Neuronal stem cell (in vitro differentiated cells): ENCODE data around the gene DEAF1.

ENCODE experiments used
- DNase-seq: peaks from one replicate; pipeline ENCODE4 v3.0.0-alpha.2; 2013; ENCODE audit warnings: low spot score
- H2AFZ ChIP-seq: one replicate; pipeline ENCODE4 v1.6.1; 2013; ENCODE audit warnings: mild to moderate bottlenecking, low read length, inconsistent platforms
- H2AK5ac ChIP-seq: 2 replicates; pipeline ENCODE4 v1.6.1; 2013; ENCODE audit warnings: low read depth, mild to moderate bottlenecking, inconsistent platforms, low read length, moderate library complexity, mixed read lengths
- H2BK120ac ChIP-seq: 2 replicates; pipeline ENCODE4 v1.6.1; 2013; ENCODE audit warnings: low read depth, mild to moderate bottlenecking, inconsistent platforms, low read length, moderate library complexity, mixed read lengths
- H2BK12ac ChIP-seq: one replicate; pipeline ENCODE4 v1.6.1; 2013; ENCODE audit warnings: low read length, inconsistent platforms
- H2BK15ac ChIP-seq: 2 replicates; pipeline ENCODE4 v1.6.1; 2013; ENCODE audit warnings: mild to moderate bottlenecking, low read length, inconsistent platforms, mixed read lengths
- H2BK5ac ChIP-seq: one replicate; pipeline ENCODE4 v1.6.1; 2013; ENCODE audit warnings: inconsistent platforms, mild to moderate bottlenecking, low read length, moderate library complexity
- H3K14ac ChIP-seq: one replicate; pipeline ENCODE4 v1.6.1; 2013; ENCODE audit warnings: low read length, inconsistent platforms
- H3K18ac ChIP-seq: 2 replicates; pipeline ENCODE4 v1.6.1; 2013; ENCODE audit warnings: low read length, inconsistent platforms
- H3K23ac ChIP-seq: 2 replicates; pipeline ENCODE4 v1.6.1; 2013; ENCODE audit warnings: low read depth, mild to moderate bottlenecking, mixed read lengths, low read length, inconsistent platforms; ENCODE audit not compliant: poor library complexity
- H3K27ac ChIP-seq: replicated peaks from 3 replicates; pipeline ENCODE4 v1.5.1; 2013; ENCODE audit warnings: low read length, inconsistent platforms
- H3K27me3 ChIP-seq, 3 experiments: 2 replicates each; pipeline ENCODE4 v1.6.1; 2013; ENCODE audit warnings: low read length in 3 of 3, mild to moderate bottlenecking in 2 of 3, inconsistent platforms in 1 of 3, low read depth in 1 of 3, mixed read lengths in 1 of 3, moderate library complexity in 1 of 3; ENCODE audit not compliant: control insufficient read depth in 3 of 3, insufficient read depth in 3 of 3
- H3K36me3 ChIP-seq, 2 donors: replicated peaks in 1 of 2; 2 replicates each; pipeline ENCODE4 v1.6.1; 2013; ENCODE audit warnings: low read length in 2 of 2; ENCODE audit not compliant: control insufficient read depth in 2 of 2, insufficient read depth in 2 of 2
- H3K4ac ChIP-seq: 2 replicates; pipeline ENCODE4 v1.6.1; 2013; ENCODE audit warnings: inconsistent platforms, mild to moderate bottlenecking, low read length, moderate library complexity
- H3K4me1 ChIP-seq, 2 donors: 1 replicate in 1 of 2; 2 replicates in 1 of 2; pipeline ENCODE4 v1.6.1; 2013; ENCODE audit warnings: low read length in 2 of 2, low read depth in 1 of 2; ENCODE audit not compliant: control insufficient read depth in 2 of 2, insufficient read depth in 1 of 2
- H3K4me2 ChIP-seq: one replicate; pipeline ENCODE4 v1.6.1; 2013; ENCODE audit warnings: mild to moderate bottlenecking, low read length, inconsistent platforms; ENCODE audit not compliant: insufficient read depth, poor library complexity, severe bottlenecking
- H3K4me3 ChIP-seq, 2 donors: 2 replicates each; pipeline ENCODE4 v1.5.1; 2013; ENCODE audit warnings: low read length in 2 of 2, mild to moderate bottlenecking in 2 of 2, inconsistent platforms in 1 of 2, moderate library complexity in 1 of 2
- H3K79me1 ChIP-seq: one replicate; pipeline ENCODE4 v1.6.1; 2013; ENCODE audit warnings: low read depth, mild to moderate bottlenecking, inconsistent platforms, low read length, moderate library complexity
- H3K9ac ChIP-seq: one replicate; pipeline ENCODE4 v1.6.1; 2013; ENCODE audit warnings: mild to moderate bottlenecking, low read depth, low read length, inconsistent platforms; ENCODE audit not compliant: poor library complexity
- H3K9me3 ChIP-seq, 2 donors: replicated peaks in 1 of 2; 2 replicates each; pipeline versions ENCODE3 to v1.6.1; 2013; ENCODE audit warnings: low read length in 2 of 2, mild to moderate bottlenecking in 2 of 2, inconsistent platforms in 1 of 2, low read depth in 1 of 2, mixed read lengths in 1 of 2, moderate library complexity in 1 of 2; ENCODE audit not compliant: control insufficient read depth in 2 of 2, insufficient read depth in 1 of 2
- H4K8ac ChIP-seq: one replicate; pipeline ENCODE4 v1.6.1; 2013; ENCODE audit warnings: low read depth, mild to moderate bottlenecking, inconsistent platforms, low read length, moderate library complexity
- H4K91ac ChIP-seq: one replicate; pipeline ENCODE4 v1.6.1; 2013; ENCODE audit warnings: low read length, low read depth, mild to moderate bottlenecking, inconsistent platforms; ENCODE audit not compliant: poor library complexity
- WGBS, 2 donors: extraction: QIAGEN DNeasy Blood & Tissue Kit; methylation state at CpG; one replicate each; pipeline ENCODE4 v1.1.7; 2013; ENCODE audit warnings: missing lambda C conversion rate in 2 of 2, mixed read lengths in 1 of 2; ENCODE audit not compliant: insufficient read length in 2 of 2, insufficient replicate concordance in 1 of 2; ENCODE audit errors: extremely low coverage in 2 of 2; 5-methylcytosine and 5-hydroxymethylcytosine counted together

The DEAF1 gene

DNA sequence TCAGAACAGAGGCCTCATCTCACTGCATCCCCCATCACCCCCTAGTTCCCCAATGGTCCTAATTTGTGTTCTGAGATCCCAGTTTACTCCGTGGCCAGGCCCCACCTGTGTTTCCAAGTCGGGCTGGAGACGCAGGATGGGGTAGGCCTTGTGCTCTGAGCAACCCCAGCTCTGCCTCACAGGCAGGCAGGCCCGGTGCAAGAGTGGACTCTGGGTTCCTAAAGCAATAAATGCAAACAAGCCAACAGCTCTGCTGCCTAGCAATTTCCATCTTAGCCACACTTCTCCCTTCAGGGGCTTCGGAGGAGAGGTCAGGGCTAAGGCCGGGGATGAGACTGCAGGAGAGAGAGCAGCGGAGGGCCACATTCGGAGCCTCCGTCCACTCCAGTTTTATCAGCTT lies 8.5 kb upstream of the DEAF1 start:
- no CpG with 5 or more reads among the region's 9 CpGs for WGBS, 2 donors

DNA sequence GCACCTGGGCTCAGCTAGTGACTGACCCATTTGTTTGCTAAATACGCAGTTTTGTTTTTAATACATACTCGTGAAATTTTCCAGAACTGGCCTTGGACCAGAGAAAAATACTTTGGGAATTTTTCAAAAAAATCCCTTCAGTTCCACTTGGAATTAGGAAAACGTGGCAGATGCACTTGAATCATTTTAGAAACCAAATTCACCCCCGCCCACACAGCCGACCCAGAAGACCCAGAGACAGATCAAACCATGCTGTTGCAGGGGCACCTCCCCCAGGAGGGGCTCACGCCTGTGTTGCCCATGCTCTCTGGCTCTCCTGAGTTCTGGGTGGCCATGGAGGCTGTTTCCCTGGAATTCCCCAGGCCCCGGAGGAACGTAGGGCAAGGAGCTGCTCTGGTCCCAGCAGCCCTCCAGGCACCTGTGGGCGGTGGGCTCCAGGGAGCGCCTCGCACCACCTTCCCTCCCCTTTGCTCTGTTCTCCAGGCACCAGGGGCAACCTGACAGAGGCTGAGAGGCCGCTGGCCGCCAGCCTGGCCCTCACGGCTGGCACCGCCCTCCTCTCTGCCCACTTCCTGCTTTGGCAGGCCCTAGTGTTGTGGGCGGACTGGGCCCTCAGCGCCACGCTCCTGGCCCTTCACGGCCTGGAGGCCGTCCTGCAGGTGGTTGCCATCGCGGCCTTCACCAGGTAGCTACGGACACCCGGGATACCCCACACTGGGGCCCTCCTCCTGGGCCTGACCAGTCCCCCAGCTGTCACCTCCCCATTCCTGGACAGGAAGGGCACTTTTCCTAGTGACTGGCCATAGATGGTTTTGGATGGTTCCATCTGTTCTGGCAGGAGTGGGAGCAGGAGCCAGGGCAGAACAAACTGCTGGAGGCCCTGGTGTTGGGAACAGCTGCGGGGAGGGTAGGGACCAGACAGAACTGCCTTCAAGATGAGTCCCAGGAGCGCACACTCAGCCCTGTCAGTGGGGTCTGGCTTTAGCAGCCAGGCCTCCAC lies 7.7 kb upstream of the DEAF1 start:
- Histone ChIP-seq H3K23ac (no peak overlapping the region), H2BK5ac (peak overlapping the region; percentile 53), H2AK5ac (no peak overlapping the region), H2BK120ac (no peak overlapping the region), H3K4me1 (peaks cover 12 to 20% of the 10 kb centered on the region in 2 donors), H3K27me3 (peaks cover 0 to 18% (median 0%) of the 10 kb centered on the region in 3 experiments), H3K14ac (no peak overlapping the region), H3K9ac (no peak overlapping the region), H3K4me2 (no peak overlapping the region), H2BK15ac (peak overlapping the region; percentile 49), H3K36me3 (peaks cover 2 to 28% of the 10 kb centered on the region in 2 donors), H4K91ac (no peak overlapping the region), H3K4me3 (no peak overlapping the region), H3K27ac (no peak overlapping the region), H2AFZ (no peak overlapping the region), H2BK12ac (peak overlapping the region; percentile 9), H3K18ac (no peak overlapping the region), H3K9me3 (no peaks in the 10 kb centered on the region), H4K8ac (no peak overlapping the region), H3K4ac (no peak overlapping the region), H3K79me1 (no peaks in the 10 kb centered on the region)
- no CpG with 5 or more reads among the region's 26 CpGs for WGBS, 2 donors
- DNase-seq: no peak

More for the DNA sequence above, 8.5 kb upstream of the DEAF1 start:
- Histone ChIP-seq H3K23ac (no peak overlapping the region), H3K27me3 (peaks cover 0 to 18% (median 0%) of the 10 kb centered on the region in 3 experiments), H3K4me2 (no peak overlapping the region), H3K27ac (no peak overlapping the region), H3K36me3 (peaks cover 2 to 28% of the 10 kb centered on the region in 2 donors), H3K4me3 (no peak overlapping the region), H4K91ac (no peak overlapping the region), H3K14ac (no peak overlapping the region), H3K4me1 (peaks cover 13% of the 10 kb centered on the region in 2 donors), H3K4ac (no peak overlapping the region), H3K9me3 (no peaks in the 10 kb centered on the region), H3K9ac (no peak overlapping the region), H2BK120ac (no peak overlapping the region), H2BK12ac (no peak overlapping the region), H2AK5ac (no peak overlapping the region), H3K18ac (no peak overlapping the region), H2AFZ (no peak overlapping the region), H4K8ac (no peak overlapping the region), H3K79me1 (no peaks in the 10 kb centered on the region), H2BK5ac (peak overlapping the region; percentile 53), H2BK15ac (peak overlapping the region; percentile 49)
- no peak for DNase-seq

DNA sequence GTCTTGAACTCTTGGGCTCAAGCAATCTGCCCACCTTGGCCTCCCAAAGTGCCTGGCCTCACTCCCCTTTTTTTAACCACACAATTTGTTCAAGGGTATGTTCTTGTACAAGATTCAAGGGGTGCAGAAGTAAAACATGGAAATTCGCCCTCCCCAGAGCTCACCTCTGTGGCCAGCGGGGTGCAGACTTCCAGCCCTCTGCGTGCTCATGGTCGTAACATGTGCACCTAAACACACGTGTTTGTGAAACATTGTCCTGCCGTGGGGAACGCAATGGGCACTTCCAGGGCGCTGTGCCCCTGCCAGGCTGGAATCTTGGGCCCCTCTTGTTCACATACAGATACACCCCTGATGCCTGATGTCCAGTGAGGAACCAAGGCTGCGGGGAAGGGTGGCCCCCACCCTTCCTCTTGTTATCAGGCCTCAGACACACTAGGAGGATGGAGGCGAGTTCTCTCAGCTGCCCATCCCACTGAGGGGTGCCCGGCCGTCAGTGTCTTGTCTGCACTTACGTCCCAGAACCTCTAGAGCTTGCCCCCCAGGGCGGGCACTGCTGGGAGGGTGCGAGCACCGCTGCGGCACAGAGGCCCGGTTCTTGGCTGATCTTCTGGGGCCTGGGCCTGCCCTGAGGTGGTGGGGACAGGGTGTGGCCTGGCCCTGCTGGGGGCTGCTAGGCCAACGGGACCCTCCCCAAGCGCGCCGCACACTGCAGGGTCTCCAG lies 6.9 kb upstream of the DEAF1 start:
- no peak overlapping the region for H2AK5ac ChIP-seq
- H3K4me1 ChIP-seq: peaks cover 4 to 17% of the 10 kb centered on the region in 2 donors
- H2BK120ac ChIP-seq: peak overlapping the region; percentile 34
- no peak overlapping the region for H3K4me2 ChIP-seq
- no peak for DNase-seq
- no peaks in the 10 kb centered on the region for H3K9me3 ChIP-seq
- no peak overlapping the region for H4K8ac ChIP-seq
- H3K18ac ChIP-seq: no peak overlapping the region
- H2BK12ac ChIP-seq: peak overlapping the region; percentile 9
- no CpG with 5 or more reads among the region's 22 CpGs for WGBS, 2 donors
- H3K4me3 ChIP-seq: peak overlapping the region in 1 of 2 donors; percentile 19
- no peak overlapping the region for H2BK5ac ChIP-seq
- no peaks in the 10 kb centered on the region for H3K79me1 ChIP-seq
- no peak overlapping the region for H3K14ac ChIP-seq
- H3K27me3 ChIP-seq: peaks cover 0 to 15% (median 0%) of the 10 kb centered on the region in 3 experiments
- no peak overlapping the region for H2AFZ ChIP-seq
- no peak overlapping the region for H2BK15ac ChIP-seq
- peaks cover 2 to 28% of the 10 kb centered on the region in 2 donors for H3K36me3 ChIP-seq
- peak overlapping the region; percentile 9 for H3K9ac ChIP-seq
- no peak overlapping the region for H3K4ac ChIP-seq
- H4K91ac ChIP-seq: no peak overlapping the region
- no peak overlapping the region for H3K27ac ChIP-seq
- H3K23ac ChIP-seq: peak overlapping the region; percentile 43

DNA sequence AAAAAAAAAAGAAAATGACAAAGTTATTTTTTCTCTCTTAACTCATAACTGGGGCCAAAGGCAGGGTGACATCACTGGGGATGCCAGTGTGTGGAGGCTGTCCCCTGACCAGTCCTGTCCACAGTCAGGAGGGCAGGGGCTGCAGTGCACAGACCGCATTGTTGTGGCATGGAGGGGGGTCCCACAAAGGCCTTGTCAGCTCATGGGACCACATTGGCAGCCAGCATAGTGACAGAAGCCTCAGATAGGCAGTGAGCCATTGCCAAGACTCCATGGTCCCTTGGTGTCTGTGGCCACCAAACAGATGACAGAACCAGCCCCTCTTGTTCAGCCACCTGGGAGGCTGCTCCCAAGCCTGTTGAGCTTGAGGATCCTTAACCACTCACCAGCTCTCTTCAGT lies 4.7 kb upstream of the DEAF1 start:
- Histone ChIP-seq H3K27ac (no peak overlapping the region), H3K23ac (peak overlapping the region; percentile 37), H3K27me3 (no peaks in the 10 kb centered on the region), H2AK5ac (no peak overlapping the region), H2BK15ac (no peak overlapping the region), H2BK120ac (no peak overlapping the region), H3K14ac (no peak overlapping the region), H4K91ac (no peak overlapping the region), H3K4me2 (no peak overlapping the region), H2BK12ac (no peak overlapping the region), H2AFZ (no peak overlapping the region), H3K4ac (no peak overlapping the region), H3K36me3 (peaks cover 1 to 27% of the 10 kb centered on the region in 2 donors), H3K9me3 (no peaks in the 10 kb centered on the region), H3K4me3 (no peak overlapping the region), H3K79me1 (peaks cover 4% of the 10 kb centered on the region), H4K8ac (no peak overlapping the region), H3K18ac (no peak overlapping the region), H3K4me1 (peaks cover 0 to 14% of the 10 kb centered on the region in 2 donors), H3K9ac (no peak overlapping the region), H2BK5ac (no peak overlapping the region)
- no CpG with 5 or more reads among the region's 1 CpG for WGBS, 2 donors
- DNase-seq: no peak
